Body of pancreas (tissue), 4 donors: ENCODE measurements around the gene METTL24. TPM values are rescaled to one million over a fixed set of nuclear protein-coding genes. Genes with fewer than 3 reads are reported as not detected.
"Not testable (repeated sequence)": the region's sequence is repeated elsewhere in the genome, so short reads cannot be mapped to it uniquely, and the experiment has no call there.

ENCODE experiments used
- ATAC-seq: fragments of 150-250 bp; one replicate; pipeline ENCODE4 v1.9.1; 2016
- DNase-seq, 4 donors: peaks; one replicate each; pipeline ENCODE4 v3.0.0-alpha.2; 2019
- H3K27ac ChIP-seq, 4 donors: fragments of 200-600 bp; sonication (generic); 1 replicate in 3 of 4; 2 replicates in 1 of 4; pipeline versions ENCODE4 v1.5.1 to v1.6.1; 2016 to 2019; ENCODE audit warnings: mild to moderate bottlenecking in 1 of 4, mixed read lengths in 1 of 4, moderate library complexity in 1 of 4
- H3K27me3 ChIP-seq, 2 donors: fragments of 200-600 bp; sonication (generic); one replicate each; pipeline ENCODE4 v1.6.0; 2016; ENCODE audit warnings: mild to moderate bottlenecking in 1 of 2
- H3K36me3 ChIP-seq, 2 donors: fragments of 200-600 bp; sonication (generic); replicated peaks in 1 of 2; 2 replicates each; pipeline ENCODE4 v1.5.1; 2016; ENCODE audit warnings: low read depth in 2 of 2; ENCODE audit not compliant: insufficient read depth in 1 of 2
- H3K4me1 ChIP-seq: fragments of 200-600 bp; sonication (generic); one replicate; pipeline ENCODE4 v1.6.0; 2016
- H3K4me3 ChIP-seq, 2 donors: fragments of 200-600 bp; sonication (generic); 1 replicate in 1 of 2; 2 replicates in 1 of 2; pipeline ENCODE4 v1.5.1; 2016 to 2019
- H3K9me3 ChIP-seq, 3 donors: fragments of 200-600 bp; sonication (generic); 1 replicate in 2 of 3; 2 replicates in 1 of 3; pipeline ENCODE4 v1.5.1; 2016
- POLR2A ChIP-seq, 3 donors: fragments of 450-650 bp; IDR thresholded peaks; one replicate each; pipeline ENCODE4 v1.6.1; 2016; ENCODE audit warnings: antibody characterized with exemption in 3 of 3, mild to moderate bottlenecking in 2 of 3
- WGBS, 2 donors: methylation state at CpG; one replicate each; pipeline ENCODE4 v1.1.5; 2017; 5-methylcytosine and 5-hydroxymethylcytosine counted together
- intact Hi-C: fragments of 100-400 bp; cut with DNase I; formaldehyde crosslinking; loops from one replicate; pipeline ENCODE4 v1.15.1; 2023
- total RNA-seq, 2 donors: library from RNA; depleted of rRNA; stranded (reverse); fragments of >200 nt; gene quantifications; one replicate each; pipeline ENCODE4 v1.1.0, GENCODE V29; 2016
- TF ChIP-seq, protein P1 (sequence below), 7 experiments: fragments of 450-650 bp in 4 of 7; fragments of 200-600 bp in 3 of 7; sonication (generic) in 3 of 7; IDR thresholded peaks; one replicate each; pipeline ENCODE4 v1.5.1; 2016 to 2019; ENCODE audit warnings: antibody characterized with exemption in 7 of 7

The METTL24 gene
- total RNA-seq, 2 donors from 2014 or later, result 2.3 to 4.0 TPM

DNA sequence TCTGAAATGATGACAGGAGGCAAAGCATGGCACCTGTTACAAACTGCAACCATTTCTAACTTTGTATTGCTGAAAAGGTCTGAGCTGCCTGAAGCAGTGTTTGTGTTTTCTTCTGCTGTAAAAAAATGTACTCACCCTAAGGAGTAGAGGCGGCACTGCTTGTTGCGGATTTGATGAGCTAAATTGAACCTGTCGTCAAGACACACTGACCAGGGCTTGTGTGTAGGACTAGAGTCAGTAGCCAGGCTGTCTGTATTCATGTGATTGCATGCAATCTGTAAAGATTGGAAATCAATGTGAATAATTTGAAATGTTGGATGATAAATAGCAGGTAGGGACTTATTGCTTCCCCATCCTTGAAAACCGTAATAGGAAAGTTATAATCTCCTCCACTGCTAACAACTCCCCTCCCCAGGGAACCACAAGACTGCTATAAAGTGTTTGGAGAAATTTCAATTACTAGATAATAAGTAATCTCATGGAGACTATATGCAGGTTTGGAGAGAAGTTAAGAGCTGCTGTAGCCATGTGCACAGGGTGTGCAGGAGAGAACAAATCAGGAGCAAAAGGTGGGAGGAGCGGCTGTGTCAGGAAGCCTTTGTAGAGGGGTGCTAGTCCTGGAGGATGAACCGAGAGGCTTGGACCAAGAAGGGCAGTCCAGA, 42.8 kb downstream of the METTL24 start:
- H3K27me3 ChIP-seq, result no peaks in the 10 kb centered on the region
- intact Hi-C loops, result no loop called here
- H3K4me3 ChIP-seq, result no peak overlapping the region
- 76 to 80% methylated on average over 6 of the region's 6 CpGs for WGBS, 2 donors
- H3K9me3 ChIP-seq, result no peaks in the 10 kb centered on the region
- H3K4me1 ChIP-seq, result no peaks in the 10 kb centered on the region
- no peaks in the 10 kb centered on the region for H3K36me3 ChIP-seq
- no peak for TF ChIP-seq POLR2A (IDR thresholded peaks at IDR 0.05)
- TF ChIP-seq, protein P1, sequence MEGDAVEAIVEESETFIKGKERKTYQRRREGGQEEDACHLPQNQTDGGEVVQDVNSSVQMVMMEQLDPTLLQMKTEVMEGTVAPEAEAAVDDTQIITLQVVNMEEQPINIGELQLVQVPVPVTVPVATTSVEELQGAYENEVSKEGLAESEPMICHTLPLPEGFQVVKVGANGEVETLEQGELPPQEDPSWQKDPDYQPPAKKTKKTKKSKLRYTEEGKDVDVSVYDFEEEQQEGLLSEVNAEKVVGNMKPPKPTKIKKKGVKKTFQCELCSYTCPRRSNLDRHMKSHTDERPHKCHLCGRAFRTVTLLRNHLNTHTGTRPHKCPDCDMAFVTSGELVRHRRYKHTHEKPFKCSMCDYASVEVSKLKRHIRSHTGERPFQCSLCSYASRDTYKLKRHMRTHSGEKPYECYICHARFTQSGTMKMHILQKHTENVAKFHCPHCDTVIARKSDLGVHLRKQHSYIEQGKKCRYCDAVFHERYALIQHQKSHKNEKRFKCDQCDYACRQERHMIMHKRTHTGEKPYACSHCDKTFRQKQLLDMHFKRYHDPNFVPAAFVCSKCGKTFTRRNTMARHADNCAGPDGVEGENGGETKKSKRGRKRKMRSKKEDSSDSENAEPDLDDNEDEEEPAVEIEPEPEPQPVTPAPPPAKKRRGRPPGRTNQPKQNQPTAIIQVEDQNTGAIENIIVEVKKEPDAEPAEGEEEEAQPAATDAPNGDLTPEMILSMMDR (IDR thresholded peaks at IDR 0.05), result no peak
- ATAC-seq (no peak), DNase-seq (no peak)
- H3K27ac ChIP-seq, result no peak overlapping the region

DNA sequence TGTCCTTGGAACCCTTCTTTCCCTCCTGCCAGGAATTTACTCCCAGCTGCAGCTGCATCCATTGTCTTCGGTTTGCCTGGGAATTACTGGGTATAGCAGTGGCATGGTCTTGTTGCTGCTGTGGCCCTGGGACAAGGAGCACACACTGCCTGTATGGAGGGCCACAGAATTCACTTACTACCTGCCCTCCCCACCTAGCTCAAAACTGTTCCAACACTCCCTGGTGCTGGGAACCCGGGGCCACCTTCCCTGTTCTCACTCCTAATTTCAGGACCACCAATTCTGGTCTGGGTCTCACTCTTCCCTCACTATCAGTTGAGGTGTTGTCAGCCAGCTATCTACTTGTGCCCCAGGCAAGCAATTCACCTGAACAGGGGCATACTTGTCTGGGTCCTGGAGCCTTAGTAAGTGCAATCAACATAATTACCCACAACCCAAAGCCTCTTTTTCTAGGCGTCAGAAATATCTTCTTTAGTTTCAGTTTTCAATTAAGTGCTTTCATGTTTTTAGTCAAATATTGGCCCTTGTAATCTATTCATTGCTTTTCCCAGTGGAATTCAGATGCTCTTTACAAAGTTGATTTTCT, 47.2 kb downstream of the METTL24 start:
- Histone ChIP-seq H3K36me3 (no peaks in the 10 kb centered on the region), H3K27me3 (no peaks in the 10 kb centered on the region), H3K4me3 (no peak overlapping the region), H3K9me3 (no peaks in the 10 kb centered on the region), H3K4me1 (no peaks in the 10 kb centered on the region), H3K27ac (no peak overlapping the region)
- intact Hi-C loops, result no loop called here
- DNase-seq (no peak), ATAC-seq (no peak)
- no peak for TF ChIP-seq POLR2A (IDR thresholded peaks at IDR 0.05)
- TF ChIP-seq, protein P1 (IDR thresholded peaks at IDR 0.05), result no peak
- 61 to 79% methylated on average over 3 of the region's 3 CpGs for WGBS, 2 donors

DNA sequence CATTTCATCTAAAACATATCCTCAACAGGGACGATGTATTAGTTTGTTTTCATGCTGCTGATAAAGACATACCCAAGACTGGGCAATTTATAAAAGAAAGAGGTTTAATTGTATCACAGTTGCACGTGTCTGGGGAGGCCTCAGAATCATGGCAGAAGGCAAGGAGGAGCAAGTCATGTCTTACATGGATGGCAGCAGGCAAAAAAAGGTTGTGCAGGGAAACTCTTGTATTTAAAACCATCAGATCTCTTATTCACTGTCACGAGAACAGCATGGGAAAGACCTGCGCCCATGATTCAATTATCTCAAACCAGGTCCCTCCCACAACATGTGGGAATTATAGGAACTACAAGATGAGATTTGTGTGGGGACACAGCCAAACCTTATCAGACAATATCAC, 48.7 kb downstream of the METTL24 start:
- H3K4me3 ChIP-seq, H3K9me3 ChIP-seq, H3K36me3 ChIP-seq, ATAC-seq, H3K27me3 ChIP-seq, H3K4me1 ChIP-seq, intact Hi-C loops, H3K27ac ChIP-seq, DNase-seq: not testable (repeated sequence)
- WGBS, 2 donors, result 74 to 91% methylated on average over 4 of the region's 4 CpGs

DNA sequence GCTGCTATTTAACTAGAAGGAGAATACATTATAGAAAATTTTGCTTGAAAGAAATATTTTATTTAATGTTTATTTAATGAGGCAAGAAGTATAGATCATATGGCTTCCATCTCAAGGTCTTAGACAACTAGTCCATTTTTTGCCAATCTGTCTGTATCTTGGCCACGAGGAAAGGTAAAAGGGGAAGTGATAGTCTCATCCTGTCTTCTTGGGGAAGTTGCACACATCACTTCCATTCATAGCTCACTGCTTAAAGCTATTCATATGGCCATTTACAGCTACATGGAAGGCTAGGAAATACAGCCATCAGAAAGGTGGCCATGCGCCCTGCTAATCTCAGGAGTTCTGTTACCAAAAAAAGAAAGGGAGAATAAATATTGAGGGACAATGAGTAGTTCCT, 50.8 kb downstream of the METTL24 start:
- DNase-seq, result no peak
- WGBS, 2 donors, result 49 to 62% methylated on average over 2 of the region's 2 CpGs
- intact Hi-C loops, result no loop called here
- no peaks in the 10 kb centered on the region for H3K36me3 ChIP-seq
- TF ChIP-seq, protein P1 (IDR thresholded peaks at IDR 0.05), result no peak
- no peak for TF ChIP-seq POLR2A (IDR thresholded peaks at IDR 0.05)
- no peaks in the 10 kb centered on the region for H3K4me1 ChIP-seq
- no peak for ATAC-seq
- no peak overlapping the region for H3K4me3 ChIP-seq
- H3K27me3 ChIP-seq, result no peaks in the 10 kb centered on the region
- no peak overlapping the region for H3K27ac ChIP-seq
- no peaks in the 10 kb centered on the region for H3K9me3 ChIP-seq

DNA sequence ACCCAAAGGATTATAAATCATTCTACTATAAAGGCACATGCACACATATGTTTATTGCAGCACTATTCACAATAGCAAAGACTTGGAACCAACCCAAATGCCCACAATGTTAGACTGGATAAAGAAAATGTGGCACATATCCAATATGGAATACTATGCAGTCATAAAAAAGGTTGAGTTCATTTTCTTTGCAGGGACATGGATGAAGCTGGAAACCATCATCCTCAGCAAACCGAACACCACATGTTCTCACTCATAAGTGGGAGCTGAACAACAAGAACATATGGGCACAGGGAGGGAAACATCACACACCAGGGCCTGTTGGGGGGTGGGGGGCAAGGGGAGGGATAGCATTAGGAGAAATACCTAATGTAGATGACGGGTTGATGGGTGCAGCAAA, 52.3 kb downstream of the METTL24 start:
- H3K9me3 ChIP-seq, result not testable (repeated sequence)
- WGBS, 2 donors, result 84 to 86% methylated on average over 2 of the region's 2 CpGs

DNA sequence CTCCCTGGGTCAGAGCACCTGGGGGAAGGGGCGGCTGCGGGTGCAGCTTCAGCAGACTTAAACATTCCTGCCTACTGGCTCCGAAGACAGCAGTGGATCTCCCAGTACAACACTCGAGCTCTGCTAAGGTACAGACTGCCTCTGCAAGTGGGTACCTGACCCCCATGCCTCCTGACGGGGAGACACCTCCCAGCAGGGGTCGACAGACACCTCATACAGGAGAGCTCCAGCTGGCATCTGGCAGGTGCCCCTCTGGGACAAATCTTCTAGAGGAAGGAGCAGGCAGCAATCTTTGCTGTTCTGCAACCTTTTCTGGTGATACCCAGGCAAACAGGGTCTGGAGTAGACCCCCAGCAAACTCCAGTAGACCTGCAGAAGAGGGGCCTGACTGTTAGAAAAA, 54.5 kb downstream of the METTL24 start:
- H3K4me3 ChIP-seq, H3K4me1 ChIP-seq, H3K9me3 ChIP-seq, H3K27ac ChIP-seq, intact Hi-C loops, H3K36me3 ChIP-seq, ATAC-seq, H3K27me3 ChIP-seq, DNase-seq: not testable (repeated sequence)
- 85% methylated on average over 6 of the region's 6 CpGs; no CpG with 5 or more reads in 1 of the 2 donors for WGBS, 2 donors

More for the DNA sequence above, 52.3 kb downstream of the METTL24 start:
- H3K27me3 ChIP-seq, H3K36me3 ChIP-seq, DNase-seq, H3K27ac ChIP-seq, H3K4me3 ChIP-seq, intact Hi-C loops, H3K4me1 ChIP-seq, ATAC-seq: not testable (repeated sequence)
